ENCODE measurements around the gene KLK6.

- TF ChIP-seq POLR2AphosphoS5 (IDR thresholded peaks at IDR 0.05): no peak
- no peak for TF ChIP-seq CTCF (IDR thresholded peaks at IDR 0.05)
- no peak for TF ChIP-seq EP300 (IDR thresholded peaks at IDR 0.05)
- no peak for TF ChIP-seq POLR2A (IDR thresholded peaks at IDR 0.05)
Observed at GRCh38 chr19:50921426-50922316, 47.7 kb downstream of the KLK6 start.
